GM19395 (cell line): ENCODE measurements around the gene PEDS1.
"Not testable (repeated sequence)": the region's sequence is repeated elsewhere in the genome, so short reads cannot be mapped to it uniquely, and the experiment has no call there.

Experiments used
- ATAC-seq: cut with Tn5 transposase; IDR thresholded peaks from one replicate; pipeline ENCODE4 v1.9.1; 2021; ENCODE audit warnings: mild to moderate bottlenecking, moderate library complexity; ENCODE audit not compliant: unreplicated experiment

The PEDS1 gene

DNA sequence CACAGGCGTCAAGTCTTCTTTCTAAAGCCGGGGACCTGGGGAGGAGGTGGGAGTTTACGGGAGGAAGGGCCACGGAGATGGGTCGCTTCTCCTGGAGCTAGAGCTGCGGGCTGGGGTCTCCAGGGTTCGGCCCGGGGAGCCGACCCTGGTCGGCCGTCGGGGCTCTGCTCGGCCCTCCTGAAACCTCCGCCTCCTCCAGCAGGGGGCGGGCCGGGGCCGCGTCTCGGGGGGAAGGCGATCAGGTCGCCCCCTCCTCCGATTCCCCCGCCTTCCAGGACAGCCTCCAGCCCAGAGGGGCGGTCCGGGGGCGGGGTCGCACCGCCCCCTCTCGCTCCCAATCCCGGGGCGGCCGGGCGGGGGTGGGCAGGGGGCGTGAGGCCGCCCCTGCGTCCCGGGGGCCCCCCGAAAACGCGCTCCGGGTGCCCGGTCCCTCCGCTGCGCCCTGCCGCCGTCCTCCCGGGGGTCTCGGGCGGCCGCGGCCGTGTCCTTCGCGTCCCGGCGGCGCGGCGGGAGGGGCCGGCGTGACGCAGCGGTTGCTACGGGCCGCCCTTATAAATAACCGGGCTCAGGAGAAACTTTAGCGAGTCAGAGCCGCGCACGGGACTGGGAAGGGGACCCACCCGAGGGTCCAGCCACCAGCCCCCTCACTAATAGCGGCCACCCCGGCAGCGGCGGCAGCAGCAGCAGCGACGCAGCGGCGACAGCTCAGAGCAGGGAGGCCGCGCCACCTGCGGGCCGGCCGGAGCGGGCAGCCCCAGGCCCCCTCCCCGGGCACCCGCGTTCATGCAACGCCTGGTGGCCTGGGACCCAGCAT, 36.9 kb upstream of the PEDS1 start, which contains the start of gene CEBPB:
Gene CEBPB, plus strand, starts transcription at position 580 of the 814 bp plus-strand sequence. Its CDS starts 204 bp downstream, at position 784.
- ATAC-seq: peak; percentile 38

GRCh38 chr20:50189681-50190250, 36.2 kb upstream of the PEDS1 start:
- ATAC-seq: no peak

DNA sequence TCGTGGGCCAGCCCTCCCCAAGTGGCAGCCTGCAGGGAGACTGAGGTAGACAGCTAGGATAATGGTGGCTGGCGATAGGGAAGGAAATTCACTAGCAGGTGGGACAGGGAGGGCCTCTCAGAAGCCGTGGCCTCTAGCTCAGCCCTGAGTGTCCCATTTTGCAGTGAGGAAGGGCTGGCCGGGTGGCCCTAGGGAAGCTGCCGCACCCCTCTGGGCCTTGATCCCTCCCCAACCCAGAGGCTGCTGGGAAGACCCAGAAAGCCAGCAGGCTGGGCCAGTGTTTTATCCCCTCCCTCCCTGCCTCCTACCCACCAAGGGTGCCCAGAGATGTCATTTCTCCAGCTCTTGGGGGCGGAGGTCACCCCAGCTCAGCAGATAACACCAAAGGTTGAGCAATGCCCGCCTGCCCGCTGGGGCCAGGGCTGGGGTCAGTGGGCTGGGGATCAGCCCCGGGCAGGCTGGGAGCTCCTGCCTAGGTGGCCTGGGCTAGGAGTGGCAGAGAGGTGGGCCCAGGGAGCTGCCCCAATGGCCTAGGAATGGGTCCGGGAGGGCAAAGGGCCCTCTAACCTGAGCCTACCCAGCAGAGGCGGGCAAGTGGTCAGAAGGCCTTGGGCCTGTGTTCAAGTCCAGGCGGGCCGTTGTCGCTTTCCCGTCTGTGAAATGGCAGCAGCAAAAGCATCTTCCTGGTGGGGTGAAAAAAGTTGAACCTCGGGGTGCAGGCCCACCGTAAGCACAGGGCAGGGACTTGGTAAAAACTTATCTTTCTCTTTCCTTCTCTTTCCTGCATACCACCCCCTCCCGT, 35.6 kb upstream of the PEDS1 start:
- no peak for ATAC-seq

DNA sequence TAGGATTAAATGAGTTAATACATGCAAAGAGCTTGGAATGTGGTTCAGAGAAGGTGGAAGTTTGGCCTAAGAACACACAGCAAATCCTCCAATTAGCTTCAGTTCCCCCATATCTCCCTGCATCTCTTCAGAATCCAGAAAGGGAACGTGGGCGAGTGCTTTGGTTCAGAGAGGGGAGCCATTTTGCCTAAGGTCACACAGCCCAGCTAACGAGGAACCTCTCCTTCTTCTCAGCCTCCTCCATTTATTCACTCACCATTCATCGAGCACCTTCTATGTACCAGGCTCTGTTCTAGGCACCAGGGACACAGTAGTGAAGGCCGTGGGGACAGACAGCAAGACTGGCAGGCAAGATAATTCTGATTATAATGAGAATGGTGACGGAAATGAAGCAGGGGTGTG, 34.8 kb upstream of the PEDS1 start:
- no peak for ATAC-seq

DNA sequence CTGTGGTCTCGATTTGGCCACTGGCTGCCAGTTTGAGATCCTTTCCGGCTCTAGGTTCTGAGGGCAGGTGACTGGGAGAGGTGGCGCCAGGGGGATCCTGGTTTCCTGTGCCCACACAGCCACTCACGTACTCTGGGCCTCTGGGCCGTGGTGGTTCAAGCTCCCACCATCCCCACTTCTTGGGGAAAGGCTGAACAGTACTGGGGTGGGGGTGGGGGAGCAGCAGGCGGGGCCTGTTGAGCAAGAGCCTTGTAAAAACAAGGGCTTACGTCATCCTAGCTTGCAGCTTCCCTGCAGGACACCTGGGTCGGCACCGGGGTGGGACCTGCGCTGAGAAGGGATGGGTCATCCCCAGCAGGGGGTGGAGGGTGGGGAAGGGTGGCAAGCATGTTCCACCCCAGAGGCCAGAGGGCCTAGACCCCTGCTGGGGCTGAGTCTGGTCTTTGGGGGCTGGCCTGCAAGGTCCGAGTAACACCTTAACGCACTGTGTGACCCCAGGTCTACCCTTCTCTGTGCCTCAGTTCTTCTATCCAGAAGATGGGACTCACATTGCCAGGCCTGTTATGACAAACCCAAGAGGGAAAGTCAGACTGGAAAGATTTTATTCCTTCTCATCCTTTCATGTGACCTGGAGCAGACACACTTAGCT, 34.0 kb upstream of the PEDS1 start:
- no peak for ATAC-seq

GRCh38 chr20:50186987-50187402, 33.5 kb upstream of the PEDS1 start:
- ATAC-seq: no peak

DNA sequence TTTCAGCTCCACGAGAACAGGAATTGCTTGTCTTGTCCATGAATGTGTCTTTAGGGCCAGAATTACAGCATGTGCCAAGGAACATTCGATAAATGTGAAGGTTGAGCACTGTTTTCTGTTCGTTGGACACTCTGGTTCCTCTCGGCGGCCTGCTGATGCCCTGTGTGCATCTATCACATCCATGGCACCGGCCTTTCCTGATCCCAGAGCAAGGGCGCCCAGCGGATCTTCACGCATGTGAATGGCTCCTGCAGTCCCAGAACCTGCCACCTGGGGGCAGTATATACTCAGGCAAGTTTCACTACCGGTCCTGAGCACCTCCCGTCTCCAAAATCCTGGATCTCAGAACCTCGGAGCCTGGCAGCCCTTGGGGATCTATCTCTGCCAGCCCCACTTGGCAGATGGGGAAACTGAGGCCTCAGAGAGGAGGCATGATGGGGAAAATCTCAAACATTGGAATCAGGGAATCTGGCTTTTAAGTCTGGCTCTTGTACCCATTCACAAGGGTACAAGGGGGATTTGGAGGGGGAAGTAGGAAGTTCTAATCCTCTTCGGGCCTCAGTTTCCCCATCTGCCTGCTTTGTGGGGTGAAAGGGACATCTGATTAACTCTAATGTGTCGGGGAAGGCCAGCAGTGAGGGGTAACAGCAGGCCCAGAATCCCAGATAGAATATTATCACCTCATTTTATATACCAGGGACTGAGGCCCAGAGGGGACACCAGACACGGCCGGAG, 32.8 kb upstream of the PEDS1 start:
- no peak for ATAC-seq

GRCh38 chr20:50185426-50185825, 31.9 kb upstream of the PEDS1 start:
- ATAC-seq: no peak

DNA sequence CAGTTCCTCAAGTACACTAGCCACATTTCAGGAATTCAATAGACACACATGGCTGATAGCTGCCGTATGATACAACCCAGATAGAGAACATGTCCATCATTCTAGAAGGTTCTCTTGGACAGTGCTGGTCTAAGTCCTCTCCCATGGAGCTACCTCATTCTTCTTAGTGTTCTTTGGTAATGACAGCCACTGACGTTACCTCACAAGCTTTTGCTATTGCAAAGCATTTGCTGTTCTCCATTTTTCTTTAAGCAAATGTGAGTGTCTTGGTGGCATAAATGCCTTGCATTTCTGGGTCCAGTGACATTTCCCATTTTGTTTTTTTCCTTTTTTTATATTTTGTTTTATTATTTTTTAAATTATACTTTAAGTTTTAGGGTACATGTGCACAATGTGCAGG, 28.8 kb upstream of the PEDS1 start:
- ATAC-seq: no peak

GRCh38 chr20:50181344-50181743, 27.8 kb upstream of the PEDS1 start:
- no peak for ATAC-seq

GRCh38 chr20:50178672-50179071, 25.1 kb upstream of the PEDS1 start:
- ATAC-seq: not testable (repeated sequence)

DNA sequence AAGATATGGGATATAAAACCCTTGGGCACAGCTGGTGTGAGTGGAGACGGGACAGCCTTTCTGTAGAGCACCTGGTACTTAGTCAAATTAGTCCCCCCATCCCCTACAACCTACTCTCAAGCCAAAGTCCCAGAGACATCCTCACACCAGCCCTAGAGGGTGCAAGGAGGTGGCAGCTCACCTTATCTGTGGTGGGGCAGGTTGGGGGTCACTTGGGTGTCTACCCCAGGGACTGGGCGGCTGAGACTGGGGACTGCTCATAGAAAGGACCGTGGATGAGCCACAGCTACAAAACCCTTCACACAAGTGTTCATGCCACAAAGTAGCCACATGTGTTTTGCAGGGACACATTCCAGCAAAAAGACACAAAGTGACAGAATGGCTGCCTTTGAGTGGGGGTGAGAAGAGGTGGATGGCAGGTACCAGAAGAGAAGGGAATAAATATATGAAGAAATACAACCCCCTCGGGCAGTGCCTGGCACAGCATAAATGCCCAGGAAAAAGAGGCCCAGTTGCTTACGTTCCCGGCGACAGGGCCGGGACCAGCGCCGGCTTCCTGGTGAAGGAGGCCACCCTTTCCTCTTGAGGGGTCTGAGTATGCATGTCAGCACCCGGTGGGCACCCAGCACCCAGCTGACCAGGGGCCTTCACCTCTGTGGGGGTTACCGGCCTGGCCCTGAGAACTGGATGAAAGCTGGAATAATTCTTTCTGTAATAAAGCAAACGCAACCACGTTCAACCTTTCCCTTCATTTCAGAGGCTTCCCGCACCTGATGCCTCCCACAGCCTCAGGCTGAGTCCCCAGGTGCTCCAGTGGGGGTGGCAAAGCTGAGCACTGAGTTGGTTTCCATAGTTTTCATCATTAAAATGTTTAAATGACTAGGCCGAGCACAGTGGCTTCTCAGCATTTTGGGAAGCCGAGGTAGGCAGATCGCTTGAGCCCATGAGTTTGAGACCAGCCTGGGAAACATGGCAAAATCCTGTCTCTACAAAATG, 22.7 kb upstream of the PEDS1 start:
- ATAC-seq: no peak

DNA sequence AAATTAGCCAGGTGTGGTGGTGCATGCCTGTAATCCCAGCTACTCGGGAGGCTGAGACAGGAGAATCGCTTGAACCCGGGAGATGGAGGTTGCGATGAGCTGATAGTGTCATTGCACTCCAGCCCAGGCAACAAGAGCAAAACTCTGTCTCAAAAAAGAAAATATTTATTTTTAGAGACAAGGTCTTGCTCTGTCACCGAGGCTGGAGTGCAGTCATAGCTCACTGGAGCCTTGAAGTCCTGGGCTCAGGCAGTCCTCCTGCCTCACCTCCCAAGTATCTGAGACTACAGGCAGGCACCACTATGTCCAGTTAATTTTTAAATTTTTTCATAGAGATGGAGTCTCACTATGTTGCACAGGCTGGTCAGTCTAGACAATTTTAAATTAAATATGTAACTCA, 20.9 kb upstream of the PEDS1 start:
- no peak for ATAC-seq

GRCh38 chr20:50172347-50173013, 19.0 kb upstream of the PEDS1 start:
- no peak for ATAC-seq

- no peak for ATAC-seq
These were observed 17.2 kb upstream of the PEDS1 start for GRCh38 chr20:50170549-50171220.

DNA sequence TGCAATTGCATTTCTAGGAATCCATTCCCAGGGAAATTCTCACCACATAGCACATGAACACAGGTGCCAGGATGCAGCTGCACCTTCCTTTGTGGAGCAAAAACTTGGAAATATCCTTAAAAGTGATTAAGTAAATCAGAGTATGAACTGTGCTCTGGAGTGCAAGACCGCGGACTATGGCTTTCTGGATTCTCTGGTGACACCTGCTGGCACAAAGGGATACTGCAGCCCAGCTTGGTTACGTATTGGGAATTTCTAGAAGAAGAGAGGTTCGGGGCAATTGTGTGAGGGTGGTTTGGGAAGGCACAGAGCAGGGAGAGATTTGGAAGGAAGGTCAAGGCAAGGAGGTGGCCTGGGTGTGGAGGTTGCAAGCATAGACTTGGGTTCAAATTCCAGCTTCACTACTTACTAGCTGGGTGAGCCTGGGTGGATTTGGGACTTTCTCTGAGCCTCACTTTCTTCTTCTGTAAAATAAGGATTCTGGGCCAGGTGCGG, 15.9 kb upstream of the PEDS1 start:
- ATAC-seq: no peak

GRCh38 chr20:50165684-50166554, 12.4 kb upstream of the PEDS1 start:
- peak; percentile 93 for ATAC-seq
